H1 (cell line): ENCODE measurements around the gene NRM. TPM values are rescaled to one million over a fixed set of nuclear protein-coding genes. Genes with fewer than 3 reads are reported as not detected.

ENCODE experiments used
- CTCF ChIA-PET: fragments of 300-600 bp; sonication (Branson Sonifier 250); formaldehyde crosslinking; loops from one replicate; lab custom pipeline; 2021; ENCODE audit not compliant: partially characterized antibody; lab: Charles Lee
- POLR2A ChIA-PET: fragments of 300-600 bp; sonication (Branson Sonifier 250); formaldehyde crosslinking; loops from one replicate; lab custom pipeline; 2021; ENCODE audit warnings: inconsistent platforms; ENCODE audit not compliant: partially characterized antibody; lab: Charles Lee
- DNase-seq, 2 experiments: peaks; one replicate each; pipeline versions ENCODE4 v3.0.0 to v3.0.0-alpha.2; 2010 to 2022; ENCODE audit warnings: low spot score in 2 of 2, low read depth in 1 of 2, mixed read lengths in 1 of 2
- FAIRE-seq: peaks from 2 replicates; lab custom pipeline; 2011; peaks lifted over from hg19 to GRCh38; lab: Jason Lieb, UNC
- H2AFZ ChIP-seq: 2 replicates; pipeline ENCODE4 v1.8.1; 2012; ENCODE audit warnings: low read length, inconsistent platforms
- H2AK5ac ChIP-seq: 2 replicates; pipeline ENCODE4 v1.6.1; 2013; ENCODE audit warnings: low read depth, low read length
- H2BK120ac ChIP-seq: replicated peaks from 2 replicates; pipeline ENCODE3; 2013; ENCODE audit warnings: low read depth, low read length, inconsistent platforms
- H2BK12ac ChIP-seq: 2 replicates; pipeline ENCODE4 v1.6.1; 2013; ENCODE audit warnings: low read depth, low read length
- H2BK15ac ChIP-seq: 2 replicates; pipeline ENCODE4 v1.6.1; 2013; ENCODE audit warnings: low read length
- H2BK20ac ChIP-seq: 2 replicates; pipeline ENCODE4 v1.6.1; 2013; ENCODE audit warnings: low read length
- H2BK5ac ChIP-seq: 2 replicates; pipeline ENCODE4 v1.6.1; 2013; ENCODE audit warnings: low read depth, low read length
- H3K14ac ChIP-seq: 2 replicates; pipeline ENCODE4 v1.6.1; 2013; ENCODE audit warnings: inconsistent platforms; ENCODE audit not compliant: insufficient read length
- H3K18ac ChIP-seq: 2 replicates; pipeline ENCODE4 v1.6.1; 2013; ENCODE audit warnings: low read length; ENCODE audit errors: extremely low read depth
- H3K23ac ChIP-seq: 2 replicates; pipeline ENCODE4 v1.6.1; 2013; ENCODE audit warnings: inconsistent platforms; ENCODE audit not compliant: insufficient read length
- H3K23me2 ChIP-seq: 2 replicates; pipeline ENCODE4 v1.6.1; 2013; ENCODE audit warnings: low read depth, low read length
- H3K27ac ChIP-seq: 2 replicates; pipeline ENCODE4 v1.6.1; 2011; ENCODE audit warnings: low read depth, low read length, inconsistent platforms
- H3K27me3 ChIP-seq, 4 experiments: replicated peaks in 1 of 4; 1 replicate in 1 of 4; 2 replicates in 3 of 4; pipeline versions ENCODE4 v1.6.1 to v1.8.1; 2011 to 2013; ENCODE audit warnings: low read length in 3 of 4, mild to moderate bottlenecking in 3 of 4, inconsistent platforms in 2 of 4, mixed read lengths in 2 of 4, moderate library complexity in 1 of 4; ENCODE audit not compliant: control insufficient read depth in 3 of 4, insufficient read depth in 3 of 4; ENCODE audit errors: extremely low read depth in 1 of 4
- H3K36me3 ChIP-seq, 4 experiments: 2 replicates each; pipeline versions ENCODE4 v1.6.1 to v1.8.1; 2011 to 2013; ENCODE audit warnings: mild to moderate bottlenecking in 4 of 4, low read length in 3 of 4, moderate library complexity in 2 of 4, control low read depth in 1 of 4, inconsistent platforms in 1 of 4; ENCODE audit not compliant: insufficient read depth in 4 of 4, control insufficient read depth in 2 of 4
- H3K4ac ChIP-seq: replicated peaks from 2 replicates; pipeline ENCODE3; 2013; ENCODE audit warnings: low read length, low read depth, mixed read lengths, inconsistent platforms; ENCODE audit not compliant: insufficient read length
- H3K4me1 ChIP-seq, 4 experiments: replicated peaks in 1 of 4; 1 replicate in 1 of 4; 2 replicates in 3 of 4; pipeline versions ENCODE4 v1.6.1 to v1.8.1; 2011 to 2013; ENCODE audit warnings: low read length in 3 of 4, inconsistent platforms in 2 of 4, mixed read lengths in 1 of 4; ENCODE audit not compliant: insufficient read depth in 4 of 4, control insufficient read depth in 3 of 4
- H3K4me2 ChIP-seq, 2 experiments: 2 replicates each; pipeline versions ENCODE4 v1.6.1 to v1.8.1; 2011 to 2013; ENCODE audit warnings: low read depth in 2 of 2, low read length in 2 of 2, control low read depth in 1 of 2, inconsistent platforms in 1 of 2, mild to moderate bottlenecking in 1 of 2; ENCODE audit not compliant: insufficient read depth in 1 of 2
- H3K4me3 ChIP-seq, 4 experiments: fragments of 200-600, 300-600 bp in 1 of 4; sonication (generic), shearing (Covaris generic), sonication (Bioruptor Twin) in 1 of 4; 2 replicates each; pipeline versions ENCODE4 v1.5.1 to v1.8.1; 2011 to 2016; ENCODE audit warnings: low read length in 4 of 4, low read depth in 3 of 4, control low read depth in 2 of 4, inconsistent platforms in 2 of 4, mild to moderate bottlenecking in 2 of 4, mixed read lengths in 1 of 4, moderate library complexity in 1 of 4; ENCODE audit not compliant: insufficient read depth in 2 of 4; ENCODE audit errors: extremely low read depth in 1 of 4
- H3K56ac ChIP-seq: replicated peaks from 2 replicates; pipeline ENCODE3; 2013; ENCODE audit warnings: low read depth, mild to moderate bottlenecking, mixed read lengths, low read length, inconsistent platforms; ENCODE audit not compliant: insufficient read length
- H3K79me1 ChIP-seq: 2 replicates; pipeline ENCODE4 v1.6.1; 2013; ENCODE audit warnings: low read depth, low read length, control low read depth
- H3K79me2 ChIP-seq, 2 experiments: 2 replicates each; pipeline versions ENCODE4 v1.6.1 to v1.8.1; 2012 to 2013; ENCODE audit warnings: low read length in 2 of 2, mild to moderate bottlenecking in 2 of 2, inconsistent platforms in 1 of 2; ENCODE audit not compliant: insufficient read depth in 2 of 2, control insufficient read depth in 1 of 2
- H3K9ac ChIP-seq, 4 experiments: replicated peaks in 1 of 4; 1 replicate in 1 of 4; 2 replicates in 3 of 4; pipeline versions ENCODE4 v1.6.1 to v1.8.1; 2011 to 2013; ENCODE audit warnings: low read depth in 3 of 4, low read length in 3 of 4, control low read depth in 2 of 4, mild to moderate bottlenecking in 2 of 4, moderate library complexity in 2 of 4, inconsistent platforms in 1 of 4; ENCODE audit errors: extremely low read depth in 1 of 4
- H3K9me3 ChIP-seq, 2 experiments: 2 replicates each; pipeline versions ENCODE4 v1.6.1 to v1.8.1; 2012 to 2013; ENCODE audit warnings: mild to moderate bottlenecking in 2 of 2, moderate library complexity in 2 of 2, control low read depth in 1 of 2, inconsistent platforms in 1 of 2, low read depth in 1 of 2, low read length in 1 of 2, mixed read lengths in 1 of 2; ENCODE audit not compliant: insufficient read depth in 2 of 2
- H4K20me1 ChIP-seq, 2 experiments: replicated peaks in 1 of 2; 2 replicates each; pipeline versions ENCODE3 to v1.8.1; 2011 to 2013; ENCODE audit warnings: inconsistent platforms in 2 of 2, low read length in 2 of 2, mild to moderate bottlenecking in 1 of 2; ENCODE audit not compliant: insufficient read depth in 2 of 2, control insufficient read depth in 1 of 2
- H4K5ac ChIP-seq: 2 replicates; pipeline ENCODE4 v1.6.1; 2013; ENCODE audit warnings: low read length, low read depth, mixed read lengths, inconsistent platforms; ENCODE audit not compliant: insufficient read length
- H4K8ac ChIP-seq: 2 replicates; pipeline ENCODE4 v1.8.0; 2013; ENCODE audit warnings: mild to moderate bottlenecking, moderate library complexity, low read length, inconsistent platforms; ENCODE audit not compliant: insufficient read depth; ENCODE audit errors: extremely low read depth
- H4K91ac ChIP-seq: replicated peaks from 2 replicates; pipeline ENCODE3; 2013; ENCODE audit warnings: low read length, mixed read lengths, inconsistent platforms; ENCODE audit not compliant: insufficient read length
- CHD2 ChIP-seq: IDR thresholded peaks from 2 replicates; pipeline ENCODE4 v1.6.1; 2012; ENCODE audit warnings: low read length, improper control_type of control experiment
- EGR1 ChIP-seq: IDR thresholded peaks from 2 replicates; pipeline ENCODE4 v1.6.1; 2011; ENCODE audit warnings: low read depth, low read length, borderline replicate concordance
- FOSL1 ChIP-seq: IDR thresholded peaks from 2 replicates; pipeline ENCODE4 v1.6.1; 2011; ENCODE audit warnings: mild to moderate bottlenecking, low read depth, low read length, moderate library complexity; ENCODE audit not compliant: insufficient read depth
- JUN ChIP-seq: IDR thresholded peaks from 2 replicates; pipeline ENCODE4 v1.6.1; 2011; ENCODE audit warnings: low read depth, mild to moderate bottlenecking, improper control_type of control experiment, low read length
- KDM1A ChIP-seq: fragments of 200-600, 300-600 bp; sonication (generic); IDR thresholded peaks from 2 replicates; pipeline ENCODE4 v1.7.1; 2016; ENCODE audit warnings: mild to moderate bottlenecking, low read length, borderline replicate concordance
- POLR2AphosphoS5 ChIP-seq: IDR thresholded peaks from 2 replicates; pipeline ENCODE4 v1.6.1; 2011; ENCODE audit warnings: low read depth, low read length
- RBBP5 ChIP-seq: IDR thresholded peaks from 2 replicates; pipeline ENCODE4 v1.7.1; 2012; ENCODE audit warnings: low read depth, mild to moderate bottlenecking, inconsistent platforms, low read length, moderate library complexity, borderline replicate concordance
- WGBS, 2 experiments: shearing (Covaris generic) in 1 of 2; methylation state at CpG; one replicate each; pipeline versions ENCODE4 v1.1.6 to v1.1.7; 2013 to 2015; ENCODE audit warnings: low lambda C conversion rate in 2 of 2, mixed read lengths in 2 of 2, inconsistent platforms in 1 of 2, low coverage in 1 of 2, missing lambda C conversion rate in 1 of 2; ENCODE audit not compliant: insufficient replicate concordance in 2 of 2, insufficient coverage in 1 of 2, insufficient read length in 1 of 2; ENCODE audit errors: extremely low coverage in 1 of 2, missing lambda C conversion rate in 1 of 2; 5-methylcytosine and 5-hydroxymethylcytosine counted together
- polyA plus RNA-seq, 7 experiments: library from polyadenylated mRNA; depleted of rRNA in 3 of 7; stranded (reverse) in 5 of 7; unstranded in 2 of 7; fragments of >200 nt in 5 of 7; fragments of 200-250 nt in 2 of 7; gene quantifications; 1 replicate in 5 of 7; 2 replicates in 1 of 7; 4 replicates in 1 of 7; pipeline versions ENCODE4 v1.2.1 to v1.2.3, GENCODE V29; 2011 to 2013; ENCODE audit warnings: missing spikeins in 2 of 7, mixed read lengths in 2 of 7
- total RNA-seq: library from RNA; stranded (reverse); fragmentation: NEBNext Ultra II Directional; extraction: Animal tissue kit (Norgen Biotek cat#: 25700); gene quantifications from 2 replicates; pipeline ENCODE4 v1.2.1, GENCODE V29; 2021

NRM gene
- total and polyA plus RNA-seq, 2 of the 8 experiments (the other 6 are each of a cell fraction or from before 2014, with no cell fraction given), result 27.3 to 50.4 TPM

- peak overlapping the region; percentile 1 to 61; a peak in 2 of 4 replicates for H3K4me2 ChIP-seq
- no peak overlapping the region for H3K4ac ChIP-seq
- H3K27ac ChIP-seq, result no peak overlapping the region
- peaks cover 7 to 20% (median 14%) of the 10 kb centered on the region in 4 experiments for H3K4me1 ChIP-seq
- H4K91ac ChIP-seq, result no peak overlapping the region
- peaks cover 2 to 9% of the 10 kb centered on the region in 2 experiments for H4K20me1 ChIP-seq
- POLR2A ChIA-PET, result interaction anchor here (0.7 to 18.7 kb wide), 7 partner anchors 11 to 62 kb away, joined by 3 to 388 read pairs (median 5); partner anchors contain the start of genes MDC1, MRPS18B, NRM and TUBB
- no peak for FAIRE-seq
- H4K8ac ChIP-seq, result no peak overlapping the region
- 90% methylated on average over 7 of the region's 7 CpGs; no CpG with 5 or more reads in 1 of the 2 experiments for WGBS, 2 experiments
- H3K23ac ChIP-seq, result no peak overlapping the region
- H2AFZ ChIP-seq, result no peak overlapping the region
- no peak overlapping the region for H2BK15ac ChIP-seq
- no peak overlapping the region for H3K9ac ChIP-seq
- H3K56ac ChIP-seq, result no peak overlapping the region
- H3K14ac ChIP-seq, result no peak overlapping the region
- no peaks in the 10 kb centered on the region; a peak in 2 of 8 replicates for H3K36me3 ChIP-seq
- no peaks in the 10 kb centered on the region for H3K9me3 ChIP-seq
- H4K5ac ChIP-seq, result no peak overlapping the region
- H3K23me2 ChIP-seq, result peaks cover 2% of the 10 kb centered on the region; the same call in 1 of the 2 replicates
- no peak overlapping the region for H2BK12ac ChIP-seq
- H2BK5ac ChIP-seq, result no peak overlapping the region
- no peaks in the 10 kb centered on the region for H3K27me3 ChIP-seq
- TF ChIP-seq KDM1A, result no peak
- TF ChIP-seq POLR2AphosphoS5, result no peak
- TF ChIP-seq RBBP5, result no peak
- no peak for TF ChIP-seq FOSL1
- no peak for TF ChIP-seq CHD2
- TF ChIP-seq EGR1, result no peak
- no peak for TF ChIP-seq JUN
- TF ChIP-seq, all 59 proteins: peak for 0
- CTCF ChIA-PET, result interaction anchor here (0.5 to 11.0 kb wide), 17 partner anchors 9 to 406 kb away, joined by 3 to 147 read pairs (median 4); partner anchors contain the start of genes MDC1 and TUBB
- no peak for DNase-seq
- Histone ChIP-seq H3K79me1 (no peaks in the 10 kb centered on the region; the same call in 1 of the 2 replicates), H3K79me2 (peaks cover 0 to 11% of the 10 kb centered on the region in 2 experiments; a peak in 3 of 4 replicates), H2BK120ac (no peak overlapping the region), H3K4me3 (peak overlapping the region in 1 of 4 experiments; percentile 50; a peak in 1 of 8 replicates), H2AK5ac (no peak overlapping the region), H3K18ac (no peak overlapping the region), H2BK20ac (no peak overlapping the region)
These were observed 10.8 kb downstream of the NRM start for GRCh38 chr6:30679765-30680535.
